GM10266 (cell line): ENCODE measurements around the gene ZNF548.
A peak's percentile ranks its signal among the peaks of the same experiment; 100 is the strongest.
"Not testable (repeated sequence)": the region's sequence is repeated elsewhere in the genome, so short reads cannot be mapped to it uniquely, and the experiment has no call there.

Source experiments
- DNase-seq: peaks from one replicate; pipeline ENCODE4 v3.0.0; 2012; ENCODE audit errors: extremely low spot score
- TF ChIP-seq, protein P1 (sequence below): IDR thresholded peaks from 2 replicates; pipeline ENCODE4 v1.5.1; 2012; ENCODE audit warnings: mild to moderate bottlenecking, low read depth; ENCODE audit not compliant: control insufficient read depth, insufficient read depth; ENCODE audit errors: missing control alignments

The ZNF548 gene

DNA sequence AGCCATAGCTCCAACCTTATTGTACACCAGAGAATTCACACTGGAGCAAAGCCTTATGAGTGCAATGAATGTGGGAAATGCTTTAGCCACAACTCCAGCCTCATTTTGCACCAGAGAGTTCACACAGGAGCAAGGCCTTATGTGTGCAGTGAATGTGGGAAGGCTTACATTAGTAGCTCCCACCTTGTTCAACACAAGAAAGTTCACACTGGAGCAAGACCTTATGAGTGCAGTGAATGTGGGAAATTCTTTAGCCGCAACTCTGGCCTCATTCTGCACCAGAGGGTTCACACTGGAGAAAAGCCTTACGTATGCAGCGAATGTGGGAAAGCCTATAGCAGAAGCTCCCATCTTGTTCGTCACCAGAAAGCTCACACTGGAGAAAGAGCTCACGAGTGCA is 32.2 kb upstream of the ZNF548 start:
- TF ChIP-seq, protein P1, sequence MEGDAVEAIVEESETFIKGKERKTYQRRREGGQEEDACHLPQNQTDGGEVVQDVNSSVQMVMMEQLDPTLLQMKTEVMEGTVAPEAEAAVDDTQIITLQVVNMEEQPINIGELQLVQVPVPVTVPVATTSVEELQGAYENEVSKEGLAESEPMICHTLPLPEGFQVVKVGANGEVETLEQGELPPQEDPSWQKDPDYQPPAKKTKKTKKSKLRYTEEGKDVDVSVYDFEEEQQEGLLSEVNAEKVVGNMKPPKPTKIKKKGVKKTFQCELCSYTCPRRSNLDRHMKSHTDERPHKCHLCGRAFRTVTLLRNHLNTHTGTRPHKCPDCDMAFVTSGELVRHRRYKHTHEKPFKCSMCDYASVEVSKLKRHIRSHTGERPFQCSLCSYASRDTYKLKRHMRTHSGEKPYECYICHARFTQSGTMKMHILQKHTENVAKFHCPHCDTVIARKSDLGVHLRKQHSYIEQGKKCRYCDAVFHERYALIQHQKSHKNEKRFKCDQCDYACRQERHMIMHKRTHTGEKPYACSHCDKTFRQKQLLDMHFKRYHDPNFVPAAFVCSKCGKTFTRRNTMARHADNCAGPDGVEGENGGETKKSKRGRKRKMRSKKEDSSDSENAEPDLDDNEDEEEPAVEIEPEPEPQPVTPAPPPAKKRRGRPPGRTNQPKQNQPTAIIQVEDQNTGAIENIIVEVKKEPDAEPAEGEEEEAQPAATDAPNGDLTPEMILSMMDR, result no peak
- no peak for DNase-seq

GRCh38 chr19:57359300-57359699 is 30.4 kb upstream of the ZNF548 start:
- TF ChIP-seq, protein P1, result no peak
- DNase-seq, result no peak

DNA sequence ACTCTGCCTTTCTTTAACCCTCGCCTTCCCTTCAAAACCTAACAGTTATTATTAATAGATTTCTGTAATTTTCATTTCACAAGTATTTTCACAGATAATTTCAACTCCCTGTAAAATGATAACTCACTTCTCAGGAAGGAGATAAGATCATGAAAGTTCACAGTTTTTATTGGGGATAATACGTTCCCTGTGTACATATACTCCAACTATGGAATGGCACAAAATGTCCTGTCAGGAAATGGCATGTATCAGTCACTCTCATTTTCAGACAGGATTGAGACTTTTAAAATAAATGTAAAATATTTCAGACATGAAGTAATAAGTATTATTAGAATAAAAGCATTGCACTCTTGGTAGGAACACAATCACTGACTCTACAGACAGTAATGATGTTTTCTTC is 27.2 kb upstream of the ZNF548 start:
- no peak for DNase-seq
- TF ChIP-seq, protein P1, result no peak

DNA sequence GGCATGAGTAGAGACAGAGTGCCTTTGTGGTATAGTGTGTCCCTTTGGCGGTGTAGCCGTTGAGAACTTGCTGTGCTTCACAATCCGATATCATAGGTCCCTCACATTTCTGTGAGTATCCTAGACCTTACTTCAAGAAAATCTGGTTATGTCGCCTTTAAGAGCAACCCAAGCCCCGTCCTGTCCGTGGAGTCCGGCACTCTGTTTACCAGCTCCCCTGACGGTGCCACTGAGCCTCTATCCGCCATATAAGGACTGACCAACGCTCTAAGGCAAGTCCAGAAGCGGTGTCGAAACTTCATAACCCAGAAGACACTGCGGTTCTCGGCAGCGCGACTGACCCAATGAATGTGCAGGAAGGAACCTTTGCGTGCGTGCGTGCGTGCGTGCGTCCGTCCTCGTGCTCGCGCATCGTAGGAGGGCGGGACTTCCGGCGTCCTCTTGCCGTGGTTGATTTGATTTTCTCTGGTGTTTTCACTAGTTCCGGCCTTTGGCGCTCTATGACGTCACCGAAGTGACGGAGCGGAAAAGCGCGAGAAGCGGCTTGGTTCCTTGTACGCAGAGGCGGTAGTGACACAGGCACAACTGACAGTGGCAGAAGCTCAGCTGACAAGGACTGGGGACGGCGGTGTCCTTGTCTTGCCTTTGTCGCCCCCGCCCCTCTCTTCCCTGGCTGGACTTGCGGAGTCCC is 26.5 kb upstream of the ZNF548 start, which contains the start of the genes TRAPPC2B and ZNF547:
TRAPPC2B (plus strand) TSS at position 555 of the 691 bp plus-strand sequence. CDS start 1,283 bp downstream, outside the sequence.
ZNF547 (plus strand) TSS at position 555 of the 691 bp plus-strand sequence. CDS start 5,005 bp downstream, outside the sequence.
- peak; percentile 86 for DNase-seq
- TF ChIP-seq, protein P1, result no peak

- DNase-seq, result no peak
- TF ChIP-seq, protein P1, result no peak
These were observed 25.9 kb upstream of the ZNF548 start for GRCh38 chr19:57363688-57364181.

DNA sequence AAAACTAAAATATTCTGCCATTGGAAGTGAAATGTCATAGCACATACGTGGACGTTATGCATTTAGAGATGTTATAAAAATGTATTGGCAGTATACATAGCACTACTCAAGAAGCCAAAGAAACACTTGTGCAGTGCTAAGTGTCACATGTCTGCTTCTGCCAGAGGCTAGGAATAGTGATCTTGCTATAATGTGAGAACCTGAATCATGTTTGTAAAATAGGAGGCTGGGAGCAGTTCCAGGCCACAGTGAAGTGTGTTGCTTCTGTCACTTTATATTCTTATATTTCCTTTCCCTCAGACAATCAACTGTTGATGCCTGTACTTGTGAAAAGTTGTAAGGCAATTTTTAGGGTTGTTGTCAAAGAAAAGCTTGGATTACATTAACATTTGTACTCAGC is 22.9 kb upstream of the ZNF548 start:
- TF ChIP-seq, protein P1, result no peak
- DNase-seq, result no peak

DNA sequence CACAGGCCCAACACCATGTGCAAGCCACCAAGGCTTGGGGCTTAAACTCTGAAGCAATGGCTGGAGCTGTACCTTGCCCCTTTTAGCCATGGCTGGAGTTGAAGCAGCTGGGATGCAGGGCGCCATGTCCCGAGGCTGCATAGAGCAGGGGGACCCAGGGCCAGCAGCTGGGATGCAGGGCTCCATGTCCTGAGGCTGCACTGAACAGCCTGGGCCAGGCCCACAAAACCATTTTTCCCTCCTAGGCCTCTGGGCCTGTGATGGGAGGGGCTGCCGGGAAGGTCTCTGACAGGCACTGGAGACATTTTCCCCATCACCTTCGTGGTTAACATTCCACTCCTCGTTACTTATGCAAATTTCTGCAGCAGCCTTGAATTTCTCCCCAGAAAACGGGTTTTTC is 15.5 kb upstream of the ZNF548 start:
- DNase-seq, result no peak
- TF ChIP-seq, protein P1, result no peak

DNA sequence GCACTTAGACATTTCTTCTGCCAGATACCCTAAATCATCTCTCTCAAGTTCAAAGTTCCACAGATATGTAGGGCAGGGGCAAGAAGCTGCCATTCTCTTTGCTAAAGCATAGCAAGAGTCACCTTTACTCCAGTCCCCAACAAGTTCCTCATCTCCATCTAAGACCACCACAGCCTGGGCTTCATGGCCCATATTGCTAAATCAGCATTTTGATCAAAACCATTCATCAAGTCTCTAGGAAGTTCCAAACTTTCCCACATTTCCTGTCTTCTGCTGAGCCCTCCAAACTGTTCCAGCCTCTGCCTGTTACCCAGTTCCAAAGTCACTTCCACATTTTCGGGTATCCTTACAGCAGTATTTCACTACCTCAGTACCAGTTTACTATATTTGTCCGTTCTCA is 15.0 kb upstream of the ZNF548 start:
- not testable (repeated sequence) for DNase-seq
